Liver (tissue), 9 donors: ENCODE data around the gene EMX2. TPM values are rescaled to one million over a fixed set of nuclear protein-coding genes. Genes with fewer than 3 reads are reported as not detected.

Source experiments
- DNase-seq: peaks from one replicate; pipeline ENCODE4 v3.0.0-alpha.2; 2017; ENCODE audit warnings: low spot score
- H3K27ac ChIP-seq, 2 donors: one replicate each; pipeline ENCODE4 v1.7.0; 2013; ENCODE audit warnings: inconsistent platforms in 2 of 2, low read length in 2 of 2, control low read depth in 1 of 2, low read depth in 1 of 2, mild to moderate bottlenecking in 1 of 2
- H3K27me3 ChIP-seq, 4 donors: one replicate each; pipeline versions ENCODE4 v1.6.1 to v1.7.0; 2013; ENCODE audit warnings: low read length in 3 of 4, inconsistent platforms in 1 of 4, mild to moderate bottlenecking in 1 of 4, moderate library complexity in 1 of 4; ENCODE audit not compliant: control insufficient read depth in 4 of 4, insufficient read depth in 4 of 4
- H3K36me3 ChIP-seq, 4 donors: one replicate each; pipeline versions ENCODE4 v1.6.1 to v1.7.0; 2013; ENCODE audit warnings: low read length in 3 of 4, mild to moderate bottlenecking in 3 of 4, low read depth in 1 of 4, moderate library complexity in 1 of 4; ENCODE audit not compliant: control insufficient read depth in 4 of 4, insufficient read depth in 3 of 4
- H3K4me1 ChIP-seq, 4 donors: one replicate each; pipeline versions ENCODE4 v1.6.1 to v1.7.0; 2013; ENCODE audit warnings: low read length in 3 of 4, mild to moderate bottlenecking in 3 of 4, moderate library complexity in 1 of 4; ENCODE audit not compliant: control insufficient read depth in 4 of 4, insufficient read depth in 4 of 4
- H3K4me3 ChIP-seq, 3 donors: one replicate each; pipeline versions ENCODE4 v1.6.1 to v1.7.0; 2013; ENCODE audit warnings: low read length in 3 of 3, control low read depth in 1 of 3, low read depth in 1 of 3, mild to moderate bottlenecking in 1 of 3
- H3K9ac ChIP-seq, 2 donors: one replicate each; pipeline ENCODE4 v1.7.0; 2013; ENCODE audit warnings: low read length in 2 of 2, mild to moderate bottlenecking in 2 of 2, moderate library complexity in 2 of 2, control low read depth in 1 of 2, low read depth in 1 of 2
- H3K9me3 ChIP-seq, 4 donors: one replicate each; pipeline versions ENCODE4 v1.6.1 to v1.7.0; 2013; ENCODE audit warnings: low read length in 3 of 4; ENCODE audit not compliant: control insufficient read depth in 4 of 4
- EGR1 ChIP-seq, 2 donors: IDR thresholded peaks; 2 replicates each; pipeline ENCODE4 v1.6.1; 2016 to 2018; ENCODE audit warnings: antibody characterized with exemption in 2 of 2, low read depth in 2 of 2
- FOXA1 ChIP-seq: IDR thresholded peaks from 2 replicates; pipeline ENCODE4 v1.6.1; 2016; ENCODE audit warnings: antibody characterized with exemption
- FOXA2 ChIP-seq: IDR thresholded peaks from 2 replicates; pipeline ENCODE4 v1.6.1; 2016; ENCODE audit warnings: antibody characterized with exemption
- GABPA ChIP-seq, 2 donors: IDR thresholded peaks in 1 of 2; conservative IDR thresholded peaks in 1 of 2; 2 replicates each; pipeline ENCODE4 v1.6.1; 2016; ENCODE audit warnings: antibody characterized with exemption in 2 of 2, mild to moderate bottlenecking in 1 of 2, moderate library complexity in 1 of 2
- HNF4A ChIP-seq, 2 donors: conservative IDR thresholded peaks; 2 replicates each; pipeline ENCODE4 v1.6.1; 2016; ENCODE audit warnings: antibody characterized with exemption in 2 of 2, mild to moderate bottlenecking in 2 of 2
- HNF4G ChIP-seq: IDR thresholded peaks from 2 replicates; pipeline ENCODE4 v1.6.1; 2016; ENCODE audit warnings: antibody characterized with exemption
- JUND ChIP-seq, 2 donors: IDR thresholded peaks; 2 replicates each; pipeline ENCODE4 v1.6.1; 2016; ENCODE audit warnings: antibody characterized with exemption in 2 of 2
- NR2F2 ChIP-seq: IDR thresholded peaks from 2 replicates; pipeline ENCODE4 v1.6.1; 2016; ENCODE audit warnings: antibody characterized with exemption
- RAD21 ChIP-seq, 2 donors: IDR thresholded peaks; 2 replicates each; pipeline ENCODE4 v1.6.1; 2016; ENCODE audit warnings: antibody characterized with exemption in 2 of 2, mild to moderate bottlenecking in 2 of 2
- RXRA ChIP-seq, 2 donors: IDR thresholded peaks; 2 replicates each; pipeline ENCODE4 v1.6.1; 2017 to 2018; ENCODE audit warnings: antibody characterized with exemption in 2 of 2, mild to moderate bottlenecking in 1 of 2
- SP1 ChIP-seq: IDR thresholded peaks from 2 replicates; pipeline ENCODE4 v1.6.1; 2018; ENCODE audit warnings: antibody characterized with exemption, mild to moderate bottlenecking
- TAF1 ChIP-seq: conservative IDR thresholded peaks from 2 replicates; pipeline ENCODE4 v1.6.1; 2016; ENCODE audit warnings: antibody characterized with exemption, mild to moderate bottlenecking
- YY1 ChIP-seq: IDR thresholded peaks from 2 replicates; pipeline ENCODE4 v1.6.1; 2016; ENCODE audit warnings: antibody characterized with exemption, mild to moderate bottlenecking
- WGBS: extraction: QIAGEN DNeasy Blood & Tissue Kit; methylation state at CpG from one replicate; pipeline ENCODE4 v1.1.7; 2013; 5-methylcytosine and 5-hydroxymethylcytosine counted together
- polyA plus RNA-seq, 2 donors: library from polyadenylated mRNA; stranded (reverse) in 1 of 2; unstranded in 1 of 2; fragments of 200-250 nt in 1 of 2; fragments of >200 nt in 1 of 2; fragmentation: Nextera tagmentation in 1 of 2; extraction: Ambion mirVana in 1 of 2; gene quantifications; one replicate each; pipeline versions ENCODE4 v1.2.1 to v1.2.3, GENCODE V29; 2013 to 2015
- total RNA-seq, 2 donors: library from RNA; depleted of rRNA; stranded (reverse); fragments of >200 nt; gene quantifications; one replicate each; pipeline ENCODE4 v1.2.3, GENCODE V29; 2014
- TF ChIP-seq, protein P1 (sequence below): IDR thresholded peaks from 2 replicates; pipeline ENCODE4 v1.6.1; 2016; ENCODE audit warnings: antibody characterized with exemption
- TF ChIP-seq, protein P2 (sequence below): IDR thresholded peaks from 2 replicates; pipeline ENCODE4 v1.6.1; 2016; ENCODE audit warnings: antibody characterized with exemption, mild to moderate bottlenecking
- TF ChIP-seq, protein P3 (sequence below): fragments of 150-350 bp; IDR thresholded peaks from 2 replicates; pipeline ENCODE4 v1.5.1; 2017; ENCODE audit warnings: improper control_type of control experiment, low read depth, low read length; ENCODE audit not compliant: missing input control
- TF ChIP-seq, protein P4 (sequence below): IDR thresholded peaks from 2 replicates; pipeline ENCODE4 v1.6.1; 2016; ENCODE audit warnings: antibody characterized with exemption
- TF ChIP-seq, protein P5 (sequence below): IDR thresholded peaks from 2 replicates; pipeline ENCODE4 v1.6.1; 2016; ENCODE audit warnings: antibody characterized with exemption
- donor health status: healthy.
- donor health status: healthy.
- donor health status: healthy.
- donor health status: healthy.
- donor health status: healthy.

Gene EMX2
- total and polyA plus RNA-seq, 4 donors = not detected

DNA sequence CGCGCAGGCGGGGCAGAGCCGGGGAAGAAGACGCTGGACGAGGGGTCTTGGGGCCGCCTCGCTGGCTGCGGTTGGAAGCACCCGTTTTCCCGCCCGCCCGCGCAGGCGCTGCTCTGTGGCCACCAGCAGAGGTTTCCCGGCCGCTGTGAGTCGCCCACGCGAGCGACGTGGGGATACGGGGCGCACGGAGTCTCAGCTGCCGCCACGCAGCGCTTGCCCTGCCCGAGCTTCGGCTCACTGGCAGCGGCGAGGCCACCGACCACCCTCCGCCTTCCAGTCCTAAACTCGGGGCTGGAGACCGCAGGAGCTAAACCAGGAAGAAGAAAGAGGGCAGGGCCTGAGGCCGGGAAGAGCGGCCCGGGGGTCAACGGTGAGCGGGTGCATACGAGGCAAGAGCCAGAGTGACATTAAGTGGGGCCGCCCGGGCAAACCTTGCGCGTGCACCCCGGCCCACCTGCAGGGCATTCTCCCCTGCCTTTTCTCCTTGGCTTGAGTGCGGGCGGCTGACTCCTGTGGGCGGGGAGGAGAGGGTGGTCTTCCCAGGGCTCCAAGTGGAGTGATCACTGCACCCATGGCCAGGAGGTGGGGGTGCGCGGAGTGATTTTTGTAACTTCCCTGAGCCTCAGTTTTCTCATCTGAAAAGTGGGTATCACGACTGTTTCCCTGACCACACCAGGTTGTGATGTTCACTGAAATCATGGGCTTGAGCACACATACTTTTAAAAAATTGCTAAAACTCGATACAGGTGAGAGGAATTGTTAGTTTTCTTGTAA is 7.1 kb upstream of the EMX2 start:
- peak overlapping the region in 1 of 3 donors; percentile 36 for H3K4me3 ChIP-seq
- H3K9me3 ChIP-seq = no peaks in the 10 kb centered on the region
- 3% methylated on average over 54 of the region's 54 CpGs for WGBS
- no peak overlapping the region for H3K9ac ChIP-seq
- no peak for DNase-seq
- H3K27ac ChIP-seq = no peak overlapping the region
- H3K4me1 ChIP-seq = peaks cover 4 to 32% (median 22%) of the 10 kb centered on the region in 4 donors
- no peaks in the 10 kb centered on the region for H3K36me3 ChIP-seq
- no peak for TF ChIP-seq RAD21 (IDR thresholded peaks at IDR 0.05)
- no peak for TF ChIP-seq NR2F2
- TF ChIP-seq, protein P1, sequence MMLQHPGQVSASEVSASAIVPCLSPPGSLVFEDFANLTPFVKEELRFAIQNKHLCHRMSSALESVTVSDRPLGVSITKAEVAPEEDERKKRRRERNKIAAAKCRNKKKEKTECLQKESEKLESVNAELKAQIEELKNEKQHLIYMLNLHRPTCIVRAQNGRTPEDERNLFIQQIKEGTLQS = no peak
- TF ChIP-seq, protein P2, sequence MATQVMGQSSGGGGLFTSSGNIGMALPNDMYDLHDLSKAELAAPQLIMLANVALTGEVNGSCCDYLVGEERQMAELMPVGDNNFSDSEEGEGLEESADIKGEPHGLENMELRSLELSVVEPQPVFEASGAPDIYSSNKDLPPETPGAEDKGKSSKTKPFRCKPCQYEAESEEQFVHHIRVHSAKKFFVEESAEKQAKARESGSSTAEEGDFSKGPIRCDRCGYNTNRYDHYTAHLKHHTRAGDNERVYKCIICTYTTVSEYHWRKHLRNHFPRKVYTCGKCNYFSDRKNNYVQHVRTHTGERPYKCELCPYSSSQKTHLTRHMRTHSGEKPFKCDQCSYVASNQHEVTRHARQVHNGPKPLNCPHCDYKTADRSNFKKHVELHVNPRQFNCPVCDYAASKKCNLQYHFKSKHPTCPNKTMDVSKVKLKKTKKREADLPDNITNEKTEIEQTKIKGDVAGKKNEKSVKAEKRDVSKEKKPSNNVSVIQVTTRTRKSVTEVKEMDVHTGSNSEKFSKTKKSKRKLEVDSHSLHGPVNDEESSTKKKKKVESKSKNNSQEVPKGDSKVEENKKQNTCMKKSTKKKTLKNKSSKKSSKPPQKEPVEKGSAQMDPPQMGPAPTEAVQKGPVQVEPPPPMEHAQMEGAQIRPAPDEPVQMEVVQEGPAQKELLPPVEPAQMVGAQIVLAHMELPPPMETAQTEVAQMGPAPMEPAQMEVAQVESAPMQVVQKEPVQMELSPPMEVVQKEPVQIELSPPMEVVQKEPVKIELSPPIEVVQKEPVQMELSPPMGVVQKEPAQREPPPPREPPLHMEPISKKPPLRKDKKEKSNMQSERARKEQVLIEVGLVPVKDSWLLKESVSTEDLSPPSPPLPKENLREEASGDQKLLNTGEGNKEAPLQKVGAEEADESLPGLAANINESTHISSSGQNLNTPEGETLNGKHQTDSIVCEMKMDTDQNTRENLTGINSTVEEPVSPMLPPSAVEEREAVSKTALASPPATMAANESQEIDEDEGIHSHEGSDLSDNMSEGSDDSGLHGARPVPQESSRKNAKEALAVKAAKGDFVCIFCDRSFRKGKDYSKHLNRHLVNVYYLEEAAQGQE = no peak
- TF ChIP-seq RXRA (IDR thresholded peaks at IDR 0.05) = no peak
- no peak for TF ChIP-seq FOXA2
- TF ChIP-seq, protein P3, sequence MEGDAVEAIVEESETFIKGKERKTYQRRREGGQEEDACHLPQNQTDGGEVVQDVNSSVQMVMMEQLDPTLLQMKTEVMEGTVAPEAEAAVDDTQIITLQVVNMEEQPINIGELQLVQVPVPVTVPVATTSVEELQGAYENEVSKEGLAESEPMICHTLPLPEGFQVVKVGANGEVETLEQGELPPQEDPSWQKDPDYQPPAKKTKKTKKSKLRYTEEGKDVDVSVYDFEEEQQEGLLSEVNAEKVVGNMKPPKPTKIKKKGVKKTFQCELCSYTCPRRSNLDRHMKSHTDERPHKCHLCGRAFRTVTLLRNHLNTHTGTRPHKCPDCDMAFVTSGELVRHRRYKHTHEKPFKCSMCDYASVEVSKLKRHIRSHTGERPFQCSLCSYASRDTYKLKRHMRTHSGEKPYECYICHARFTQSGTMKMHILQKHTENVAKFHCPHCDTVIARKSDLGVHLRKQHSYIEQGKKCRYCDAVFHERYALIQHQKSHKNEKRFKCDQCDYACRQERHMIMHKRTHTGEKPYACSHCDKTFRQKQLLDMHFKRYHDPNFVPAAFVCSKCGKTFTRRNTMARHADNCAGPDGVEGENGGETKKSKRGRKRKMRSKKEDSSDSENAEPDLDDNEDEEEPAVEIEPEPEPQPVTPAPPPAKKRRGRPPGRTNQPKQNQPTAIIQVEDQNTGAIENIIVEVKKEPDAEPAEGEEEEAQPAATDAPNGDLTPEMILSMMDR = no peak
- no peak for TF ChIP-seq YY1
- no peak for TF ChIP-seq EGR1 (IDR thresholded peaks at IDR 0.05; ENCODE audit: low read depth in 2 of 2)
- TF ChIP-seq GABPA (IDR thresholded peaks at IDR 0.05 in 1 of 2, conservative IDR thresholded peaks at IDR 0.05 in 1 of 2) = no peak
- TF ChIP-seq, protein P4, sequence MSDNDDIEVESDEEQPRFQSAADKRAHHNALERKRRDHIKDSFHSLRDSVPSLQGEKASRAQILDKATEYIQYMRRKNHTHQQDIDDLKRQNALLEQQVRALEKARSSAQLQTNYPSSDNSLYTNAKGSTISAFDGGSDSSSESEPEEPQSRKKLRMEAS = no peak
- TF ChIP-seq JUND (IDR thresholded peaks at IDR 0.05) = no peak
- TF ChIP-seq HNF4G = no peak
- TF ChIP-seq SP1 = no peak
- no peak for TF ChIP-seq HNF4A (conservative IDR thresholded peaks at IDR 0.05)
- no peak for TF ChIP-seq TAF1
- no peak for TF ChIP-seq FOXA1
- TF ChIP-seq, protein P5, sequence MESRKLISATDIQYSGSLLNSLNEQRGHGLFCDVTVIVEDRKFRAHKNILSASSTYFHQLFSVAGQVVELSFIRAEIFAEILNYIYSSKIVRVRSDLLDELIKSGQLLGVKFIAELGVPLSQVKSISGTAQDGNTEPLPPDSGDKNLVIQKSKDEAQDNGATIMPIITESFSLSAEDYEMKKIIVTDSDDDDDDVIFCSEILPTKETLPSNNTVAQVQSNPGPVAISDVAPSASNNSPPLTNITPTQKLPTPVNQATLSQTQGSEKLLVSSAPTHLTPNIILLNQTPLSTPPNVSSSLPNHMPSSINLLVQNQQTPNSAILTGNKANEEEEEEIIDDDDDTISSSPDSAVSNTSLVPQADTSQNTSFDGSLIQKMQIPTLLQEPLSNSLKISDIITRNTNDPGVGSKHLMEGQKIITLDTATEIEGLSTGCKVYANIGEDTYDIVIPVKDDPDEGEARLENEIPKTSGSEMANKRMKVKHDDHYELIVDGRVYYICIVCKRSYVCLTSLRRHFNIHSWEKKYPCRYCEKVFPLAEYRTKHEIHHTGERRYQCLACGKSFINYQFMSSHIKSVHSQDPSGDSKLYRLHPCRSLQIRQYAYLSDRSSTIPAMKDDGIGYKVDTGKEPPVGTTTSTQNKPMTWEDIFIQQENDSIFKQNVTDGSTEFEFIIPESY = no peak
- H3K27me3 ChIP-seq = peaks cover 13 to 60% (median 34%) of the 10 kb centered on the region in 4 donors
